ENCODE measurements around the gene GGACT.

GRCh38 chr13:100528353-100528752 is 60.2 kb downstream of the GGACT start:
- TF ChIP-seq CTCF (IDR thresholded peaks at IDR 0.05; ENCODE audit: low read depth, low read length) (no peak), EZH2phosphoT487 (IDR thresholded peaks at IDR 0.05; ENCODE audit: low read depth) (no peak)

All from OCI-LY3 (cell line).